ENCODE results near the gene C17orf50.
A peak's percentile ranks its signal among the peaks of the same experiment; 100 is the strongest.
"Not testable (repeated sequence)": the region's sequence is repeated elsewhere in the genome, so short reads cannot be mapped to it uniquely, and the experiment has no call there.

C17orf50 gene

GRCh38 chr17:35735036-35735805, 25.5 kb upstream of the C17orf50 start:
- no peak for DNase-seq

- no peak for DNase-seq
Observed at GRCh38 chr17:35736236-35736635, 24.5 kb upstream of the C17orf50 start.

GRCh38 chr17:35738519-35739133, 22.1 kb upstream of the C17orf50 start:
- DNase-seq, result no peak

GRCh38 chr17:35740216-35740615, 20.5 kb upstream of the C17orf50 start:
- no peak for DNase-seq

GRCh38 chr17:35740997-35741931, 19.4 kb upstream of the C17orf50 start:
- DNase-seq, result peak; percentile 30

GRCh38 chr17:35742496-35742895, 18.2 kb upstream of the C17orf50 start:
- no peak for DNase-seq

GRCh38 chr17:35742896-35743477, 17.7 kb upstream of the C17orf50 start:
- no peak for DNase-seq

- peak; percentile 22 for DNase-seq
Observed at GRCh38 chr17:35743626-35744328, 16.9 kb upstream of the C17orf50 start.

GRCh38 chr17:35744830-35745229, 15.9 kb upstream of the C17orf50 start:
- no peak for DNase-seq

- DNase-seq, result no peak
Observed at GRCh38 chr17:35745246-35745645, 15.4 kb upstream of the C17orf50 start.

- no peak for DNase-seq
Observed at GRCh38 chr17:35745749-35746320, 14.9 kb upstream of the C17orf50 start.

GRCh38 chr17:35747540-35748017, 13.1 kb upstream of the C17orf50 start:
- peak; percentile 85 for DNase-seq

GRCh38 chr17:35748341-35748841, 12.3 kb upstream of the C17orf50 start:
- DNase-seq, result no peak

- DNase-seq, result no peak
Observed at GRCh38 chr17:35748979-35749378, 11.7 kb upstream of the C17orf50 start.

GRCh38 chr17:35749560-35750412, 10.9 kb upstream of the C17orf50 start:
- DNase-seq, result no peak

GRCh38 chr17:35750526-35751395, 9.9 kb upstream of the C17orf50 start:
- DNase-seq, result no peak

GRCh38 chr17:35751541-35751940, 9.1 kb upstream of the C17orf50 start:
- DNase-seq, result not testable (repeated sequence)

- DNase-seq, result no peak
Observed at GRCh38 chr17:35752471-35752870, 8.2 kb upstream of the C17orf50 start.

GRCh38 chr17:35752945-35753764, 7.5 kb upstream of the C17orf50 start, which contains the start of gene GAS2L2:
TSS of gene GAS2L2 (minus strand) at chr17:35753239. CDS start at chr17:35752850, 389 bp downstream.
- DNase-seq, result no peak

Data from CD4-positive, alpha-beta T cell treated with Interleukin-17A for 4 hours (primary cell).